ENCODE data around the gene ZCCHC24.
"Not testable (repeated sequence)": the region's sequence is repeated elsewhere in the genome, so short reads cannot be mapped to it uniquely, and the experiment has no call there.

Gene ZCCHC24

DNA sequence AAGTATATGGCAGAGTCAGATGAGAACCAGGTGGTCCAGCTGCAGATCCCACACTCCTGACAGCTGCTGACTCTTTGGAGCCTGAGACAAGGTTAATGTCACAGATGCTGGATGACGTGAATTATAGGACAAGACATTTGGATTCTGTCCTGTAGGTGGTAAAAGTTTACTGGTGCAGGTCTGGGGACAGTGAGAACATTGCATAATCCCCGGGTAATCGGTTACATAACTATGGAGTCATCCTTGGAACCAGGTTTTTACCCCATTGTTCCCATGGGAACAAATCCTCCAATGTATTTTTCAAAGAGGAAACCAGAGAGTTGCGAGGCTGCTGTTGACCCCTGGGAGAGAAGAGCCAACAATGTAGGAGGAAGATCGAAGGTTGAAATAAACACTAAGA, 27.5 kb upstream of the ZCCHC24 start:
- no peak for DNase-seq (ENCODE audit: low read depth in 2 of 2, low spot score in 1 of 2)

DNA sequence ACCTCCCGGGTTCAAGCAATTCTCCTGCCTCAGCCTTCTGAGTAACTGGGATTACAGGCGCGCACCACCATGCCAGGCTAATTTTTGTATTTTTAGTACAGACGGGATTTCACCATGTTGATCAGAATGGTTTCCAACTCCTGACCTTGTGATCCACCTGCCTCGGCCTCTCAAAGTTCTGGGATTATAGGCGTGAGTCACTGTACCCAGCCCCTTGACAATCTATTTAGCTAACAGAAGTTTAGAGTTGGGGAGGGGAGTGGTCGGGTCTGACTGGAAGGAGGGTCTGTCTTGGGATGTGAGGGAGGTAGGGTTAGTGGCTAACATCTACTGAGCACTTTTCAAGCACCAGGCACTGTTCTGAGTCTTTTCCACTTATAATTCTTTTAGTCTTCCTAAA, 27.0 kb upstream of the ZCCHC24 start:
- DNase-seq (ENCODE audit: low read depth in 2 of 2, low spot score in 1 of 2): no peak

DNA sequence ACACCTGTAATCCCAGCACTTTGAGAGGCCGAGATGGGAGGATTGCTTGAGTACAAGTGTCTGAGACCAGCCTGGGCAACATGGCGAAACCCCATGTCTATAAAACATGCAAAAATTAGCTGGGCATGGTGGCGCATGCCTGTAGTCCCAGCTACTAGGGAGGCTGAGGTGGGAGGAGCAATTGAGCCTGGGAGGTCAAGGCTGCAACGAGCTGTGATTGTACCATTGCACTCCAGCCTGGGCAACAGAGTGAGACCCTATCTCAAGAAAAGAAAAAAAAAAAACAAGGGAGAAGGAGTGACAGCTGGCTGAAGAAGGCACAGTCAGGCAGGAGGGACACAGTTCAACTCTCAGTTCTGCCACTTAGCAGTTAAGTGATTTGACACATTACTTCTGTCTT, 26.4 kb upstream of the ZCCHC24 start:
- no peak for DNase-seq (ENCODE audit: low read depth in 2 of 2, low spot score in 1 of 2)

DNA sequence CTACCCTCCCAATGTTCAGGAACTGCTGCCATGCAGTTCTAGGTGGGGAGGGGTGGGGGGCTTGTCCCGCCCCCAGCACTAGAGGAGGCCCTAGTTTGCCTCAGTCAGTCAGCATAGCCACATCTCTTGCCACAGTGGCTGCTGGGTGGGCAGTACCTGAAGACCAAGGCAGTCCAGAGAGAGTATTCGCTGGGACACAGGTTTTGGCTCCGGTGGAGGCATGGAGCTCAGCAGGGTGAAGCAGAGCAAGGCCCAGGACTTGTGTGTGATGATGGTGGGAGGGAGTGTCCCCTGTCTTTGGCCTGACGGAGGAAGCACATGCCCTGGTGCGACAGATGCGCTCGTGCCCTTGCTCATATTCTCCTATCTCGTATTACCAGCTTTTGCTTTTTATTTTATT, 24.7 kb upstream of the ZCCHC24 start:
- DNase-seq (ENCODE audit: low read depth in 2 of 2, low spot score in 1 of 2): no peak

DNA sequence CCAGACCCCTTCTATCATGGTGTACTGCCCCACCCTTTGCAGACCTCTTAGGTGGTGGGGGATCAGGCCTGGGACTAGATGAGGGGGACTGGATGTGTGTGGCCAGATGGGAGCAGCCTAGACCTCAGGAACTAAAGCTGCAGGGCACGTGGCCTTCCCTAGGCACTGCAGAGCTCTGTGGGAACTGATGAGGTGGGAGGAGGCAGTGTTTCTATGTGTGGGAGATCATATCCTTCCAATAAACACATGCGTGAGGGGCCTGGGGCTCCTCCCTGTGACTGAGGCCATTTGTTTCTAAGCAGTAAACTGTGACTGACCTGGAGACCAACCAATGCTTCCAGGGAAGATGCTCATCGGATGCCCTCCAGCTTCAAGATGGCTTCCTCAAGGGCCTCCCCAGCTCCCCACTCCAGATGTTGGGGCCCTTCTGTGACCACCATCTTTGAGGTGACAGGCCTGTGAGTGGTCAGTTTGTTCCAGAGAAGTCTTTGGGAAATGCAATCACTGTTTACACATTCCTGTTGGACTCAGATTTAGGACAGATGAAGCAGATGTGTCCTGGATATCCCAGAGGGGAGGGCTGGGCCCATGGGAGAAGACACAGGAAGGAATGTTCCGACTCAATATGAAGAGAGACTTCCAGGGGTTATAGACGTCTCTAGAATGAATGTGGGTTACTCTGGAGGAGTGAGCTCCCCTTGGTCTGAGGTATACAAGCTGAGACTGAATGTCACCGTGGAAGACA, 23.6 kb upstream of the ZCCHC24 start:
- no peak for DNase-seq (ENCODE audit: low read depth in 2 of 2, low spot score in 1 of 2)

DNA sequence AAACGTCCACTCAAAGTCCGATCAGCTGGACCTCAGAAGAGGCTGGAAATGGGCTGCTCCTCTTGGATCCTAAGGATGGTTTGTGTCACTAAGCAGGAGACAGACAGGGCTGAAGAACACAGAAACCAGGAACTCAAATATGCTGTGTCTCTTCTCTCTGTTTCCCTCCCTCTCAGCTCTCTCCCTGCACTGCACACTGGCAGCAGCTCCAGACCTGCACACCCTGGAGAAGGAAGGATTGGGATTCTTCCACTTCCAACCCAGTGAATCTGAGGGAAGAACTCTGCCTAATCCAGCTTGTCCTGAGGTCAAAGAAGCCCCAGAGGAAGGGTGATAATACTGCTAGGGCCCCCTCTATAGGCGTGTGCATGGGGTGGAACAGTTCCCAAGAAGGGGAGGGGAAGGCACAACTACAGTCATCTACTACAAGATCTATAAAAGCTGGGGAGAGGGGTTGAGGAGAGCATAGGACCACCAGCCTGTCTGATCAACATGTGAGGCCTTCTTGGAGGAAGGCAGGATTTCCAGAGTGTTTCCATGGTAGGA, 22.7 kb upstream of the ZCCHC24 start:
- DNase-seq (ENCODE audit: low read depth in 2 of 2, low spot score in 1 of 2): no peak

DNA sequence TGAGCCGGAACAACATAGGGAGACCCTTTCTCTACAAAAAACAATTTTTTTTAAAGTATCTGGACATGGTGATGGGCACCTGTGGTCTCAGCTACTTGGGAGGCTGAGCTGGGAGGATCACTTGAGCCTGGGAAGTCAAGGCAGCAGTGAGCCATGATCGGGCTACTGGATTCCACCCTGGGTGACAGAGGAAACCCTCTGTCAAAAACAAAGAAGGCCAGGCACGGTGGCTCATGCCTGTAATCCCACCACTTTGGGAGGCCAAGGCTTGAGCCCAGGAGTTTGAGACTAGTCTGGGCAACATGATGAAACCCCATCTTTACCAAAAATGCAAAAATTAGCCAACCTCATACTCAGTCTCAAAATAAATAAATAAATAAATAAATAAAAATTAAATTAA, 19.9 kb upstream of the ZCCHC24 start:
- DNase-seq (ENCODE audit: low read depth in 2 of 2, low spot score in 1 of 2): no peak

DNA sequence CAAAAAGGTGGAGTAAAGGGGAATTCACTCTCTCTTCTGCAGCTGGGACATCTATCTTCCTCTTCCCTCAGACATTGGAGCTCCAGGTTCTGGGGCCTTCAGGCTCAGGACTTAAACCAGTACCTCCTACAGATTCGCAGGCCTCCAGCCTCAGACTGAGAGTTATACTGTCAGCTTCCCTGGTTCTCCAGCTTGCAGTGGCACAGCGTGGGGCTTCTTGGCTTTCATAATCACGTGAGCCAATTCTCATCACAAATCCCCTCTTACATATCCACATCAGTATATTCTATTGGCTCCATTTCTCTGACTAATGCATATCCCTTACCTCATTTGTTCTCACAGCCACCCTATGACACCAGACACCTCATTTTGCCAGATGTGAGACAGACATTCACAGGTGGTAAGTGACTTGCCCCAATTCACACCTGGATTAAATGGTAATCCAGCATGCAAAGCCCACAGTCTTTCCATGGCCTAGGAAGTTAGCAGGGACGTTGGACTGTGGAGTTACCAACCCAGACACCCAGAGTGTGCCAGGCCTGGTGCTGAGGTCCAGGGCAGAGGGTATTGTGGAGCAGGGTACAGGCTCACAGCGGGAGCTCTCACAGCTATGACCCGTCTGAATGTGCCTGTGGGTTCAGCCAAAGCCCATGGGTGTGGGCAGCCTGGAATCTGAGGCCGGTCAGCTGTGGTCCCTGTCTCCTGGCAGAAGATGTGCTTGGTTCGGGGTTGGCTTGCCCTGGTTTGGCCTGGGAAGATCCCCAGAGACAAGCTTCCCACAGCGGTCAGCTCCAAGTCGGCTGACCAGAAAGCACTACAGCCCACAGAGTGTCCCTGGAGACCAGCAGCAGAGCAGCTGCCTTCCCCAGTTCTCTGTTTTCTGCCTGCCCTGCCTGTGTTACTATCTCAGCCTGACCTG, 18.4 kb upstream of the ZCCHC24 start:
- DNase-seq (ENCODE audit: low read depth in 2 of 2, low spot score in 1 of 2): no peak

DNA sequence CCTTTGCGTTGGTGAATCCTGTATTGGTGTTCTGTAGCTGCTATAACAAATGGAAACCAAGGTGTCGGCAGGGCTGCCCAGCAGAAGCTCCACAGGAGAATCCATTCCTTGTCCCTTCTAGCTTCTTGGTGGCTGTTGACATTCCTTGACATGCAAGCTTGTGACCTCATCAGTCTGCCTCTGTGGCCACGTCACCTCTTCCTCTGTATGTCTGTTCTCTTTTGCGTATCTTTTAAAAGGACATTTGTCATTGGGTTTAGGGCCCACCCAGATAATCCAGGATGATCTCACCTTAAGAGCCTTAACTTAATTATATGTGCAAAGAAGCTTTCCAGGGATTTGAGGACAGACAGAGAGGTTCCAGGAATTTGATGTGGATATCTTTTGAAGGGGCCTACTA, 15.3 kb upstream of the ZCCHC24 start:
- no peak for DNase-seq (ENCODE audit: low read depth in 2 of 2, low spot score in 1 of 2)

DNA sequence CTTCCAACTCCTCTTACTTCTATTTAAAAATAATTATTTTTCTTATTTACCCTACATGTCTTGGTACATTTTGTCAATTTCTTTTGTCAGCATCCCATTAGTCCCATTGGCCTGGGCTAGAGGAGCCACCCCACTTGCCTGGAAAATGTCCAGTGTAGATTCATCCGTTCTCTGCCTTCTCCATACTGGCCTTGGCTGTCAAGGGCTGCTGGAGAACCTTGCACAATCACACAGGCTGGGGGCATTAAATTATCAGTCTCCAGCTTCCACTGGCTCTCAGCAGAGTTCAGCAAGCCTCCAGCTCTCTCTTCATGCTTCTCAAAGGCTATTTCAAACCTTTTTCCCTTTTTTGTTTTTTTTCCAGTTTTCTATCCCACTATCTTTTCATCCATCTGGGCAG, 13.8 kb upstream of the ZCCHC24 start:
- no peak for DNase-seq (ENCODE audit: low read depth in 2 of 2, low spot score in 1 of 2)

DNA sequence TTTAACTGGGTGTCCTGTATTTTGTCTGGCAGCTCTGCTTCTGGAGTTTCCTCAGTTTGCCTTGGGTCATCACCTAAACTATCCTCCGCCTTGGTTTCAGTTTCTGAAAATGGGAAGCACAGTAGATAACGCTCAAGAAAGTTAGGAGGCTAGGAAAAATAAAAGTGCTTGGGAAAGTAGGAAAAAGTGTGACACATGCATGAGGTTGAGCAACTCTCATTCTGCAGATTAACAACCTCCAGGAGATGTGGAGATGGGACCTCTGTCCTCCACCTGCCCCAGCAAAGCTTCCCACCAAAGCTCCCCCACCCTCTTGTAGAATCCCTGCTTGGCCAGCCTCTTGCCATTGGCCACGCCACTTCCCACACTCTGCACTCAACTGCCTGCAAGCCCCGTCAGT, 13.1 kb upstream of the ZCCHC24 start:
- DNase-seq (ENCODE audit: low read depth in 2 of 2, low spot score in 1 of 2): no peak

DNA sequence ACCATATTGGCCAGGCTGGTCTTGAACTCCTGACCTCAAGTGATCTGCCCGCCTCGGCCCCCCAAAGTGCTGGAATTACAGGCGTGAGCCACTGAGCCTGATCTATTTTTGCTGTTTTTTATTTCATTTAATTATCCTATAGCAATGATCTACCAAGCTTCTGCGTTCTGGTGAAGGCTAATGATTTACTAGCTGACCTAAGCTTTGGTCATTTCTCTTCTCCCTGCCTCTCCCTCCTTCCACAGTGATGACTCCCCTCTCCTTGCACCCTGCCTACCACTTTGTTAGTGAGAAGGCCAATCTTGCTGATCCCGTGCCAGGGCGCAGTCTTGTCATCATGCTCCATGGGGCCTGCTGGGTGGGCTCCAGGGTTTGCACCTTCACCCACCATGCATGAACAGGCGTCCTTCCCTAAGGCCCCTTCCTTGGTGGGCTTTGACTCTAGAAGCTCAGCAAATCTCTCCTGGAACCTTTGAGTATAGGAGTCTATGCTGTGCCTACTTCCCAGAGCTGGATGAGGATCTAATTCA, 11.9 kb upstream of the ZCCHC24 start:
- DNase-seq (ENCODE audit: low read depth in 2 of 2, low spot score in 1 of 2): no peak

DNA sequence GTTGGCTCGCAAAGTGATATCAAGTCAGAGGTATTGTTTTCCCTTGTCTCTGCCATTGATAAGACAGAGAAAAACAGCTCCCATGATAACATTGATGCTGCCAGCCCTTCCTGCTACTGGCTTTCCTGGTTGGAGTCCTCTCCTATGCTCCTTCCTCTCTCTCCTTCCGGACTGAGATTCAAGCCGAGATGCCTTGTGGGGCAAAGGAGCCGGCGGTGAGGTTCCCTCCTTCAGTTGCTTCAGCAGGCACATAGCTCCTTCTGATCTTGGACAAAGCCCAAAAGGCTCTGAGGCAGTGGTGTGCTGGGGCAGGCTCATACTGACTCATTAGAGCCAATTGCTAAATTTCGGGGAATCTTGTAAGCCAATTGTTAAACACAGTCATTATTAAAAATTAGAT, 8.8 kb upstream of the ZCCHC24 start:
- no peak for DNase-seq (ENCODE audit: low read depth in 2 of 2, low spot score in 1 of 2)

DNA sequence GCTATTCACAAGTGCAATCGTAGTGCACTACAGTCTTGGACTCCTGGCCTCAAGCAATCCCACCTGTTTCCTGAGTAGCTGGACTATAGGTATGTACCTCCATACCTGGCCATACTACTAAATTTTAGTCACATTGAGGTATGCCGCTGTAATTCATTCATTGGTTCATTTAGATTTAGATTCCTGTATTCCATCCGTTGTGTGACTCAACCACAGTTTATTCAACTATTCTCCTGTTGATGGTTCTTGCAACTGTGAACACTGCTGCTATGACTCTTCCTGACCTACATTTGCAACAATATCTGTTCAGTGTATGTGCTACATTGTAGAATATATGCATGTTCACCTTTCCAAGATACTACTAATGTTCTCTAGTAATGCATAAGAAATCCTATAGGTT, 8.0 kb upstream of the ZCCHC24 start:
- no peak for DNase-seq (ENCODE audit: low read depth in 2 of 2, low spot score in 1 of 2)

DNA sequence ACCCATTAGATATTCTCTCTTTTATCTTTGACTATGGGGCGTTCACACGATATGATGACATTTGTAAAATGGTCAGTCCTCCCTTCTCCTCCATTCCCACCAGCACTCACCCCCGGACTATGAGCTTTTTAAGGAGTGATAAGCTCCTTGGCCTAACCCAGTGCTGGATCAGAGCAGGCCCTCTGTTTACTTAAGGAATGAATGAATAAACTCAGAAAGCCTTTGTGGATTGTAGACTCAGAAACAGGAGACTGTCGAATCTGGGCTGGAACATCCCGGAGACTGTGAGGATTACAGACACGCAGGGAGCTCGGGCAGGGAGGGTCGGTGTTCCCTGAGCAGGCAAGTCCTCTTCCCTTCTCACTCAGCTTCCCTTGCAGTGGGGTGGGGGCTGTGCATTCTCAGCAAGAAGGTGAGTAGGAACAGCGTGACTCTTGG, 6.8 kb upstream of the ZCCHC24 start:
- DNase-seq (ENCODE audit: low read depth in 2 of 2, low spot score in 1 of 2): no peak

DNA sequence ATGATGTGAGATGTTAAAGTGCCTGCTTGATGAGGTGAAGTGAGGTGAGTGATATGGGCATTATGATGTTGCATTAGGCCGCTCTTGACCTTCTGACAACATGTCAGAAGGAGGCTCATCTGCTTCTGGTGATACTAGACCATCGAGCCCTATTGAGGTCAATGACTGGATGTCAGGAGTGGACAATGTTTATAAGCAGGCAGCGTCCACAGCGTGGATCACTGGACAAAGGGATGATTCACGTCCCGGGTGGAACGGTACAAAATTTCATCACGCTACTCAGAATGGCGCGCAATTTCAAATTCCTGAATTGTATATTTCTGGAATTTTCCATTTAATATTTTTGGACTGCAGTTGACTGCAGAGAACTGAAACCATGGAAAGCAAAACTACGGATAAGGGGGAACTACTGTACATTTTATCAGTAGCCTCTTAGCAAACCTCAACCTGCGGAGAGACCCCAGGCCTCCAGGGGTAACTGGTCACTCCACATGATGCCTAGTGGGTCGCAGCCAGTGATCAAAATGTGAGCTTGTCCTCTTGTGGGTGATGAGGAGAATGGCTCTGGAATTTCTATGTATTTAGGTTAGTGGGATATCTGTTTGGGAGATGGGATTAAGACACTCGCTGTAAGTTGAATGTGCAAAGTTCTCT, 5.7 kb upstream of the ZCCHC24 start:
- DNase-seq (ENCODE audit: low read depth in 2 of 2, low spot score in 1 of 2): no peak

DNA sequence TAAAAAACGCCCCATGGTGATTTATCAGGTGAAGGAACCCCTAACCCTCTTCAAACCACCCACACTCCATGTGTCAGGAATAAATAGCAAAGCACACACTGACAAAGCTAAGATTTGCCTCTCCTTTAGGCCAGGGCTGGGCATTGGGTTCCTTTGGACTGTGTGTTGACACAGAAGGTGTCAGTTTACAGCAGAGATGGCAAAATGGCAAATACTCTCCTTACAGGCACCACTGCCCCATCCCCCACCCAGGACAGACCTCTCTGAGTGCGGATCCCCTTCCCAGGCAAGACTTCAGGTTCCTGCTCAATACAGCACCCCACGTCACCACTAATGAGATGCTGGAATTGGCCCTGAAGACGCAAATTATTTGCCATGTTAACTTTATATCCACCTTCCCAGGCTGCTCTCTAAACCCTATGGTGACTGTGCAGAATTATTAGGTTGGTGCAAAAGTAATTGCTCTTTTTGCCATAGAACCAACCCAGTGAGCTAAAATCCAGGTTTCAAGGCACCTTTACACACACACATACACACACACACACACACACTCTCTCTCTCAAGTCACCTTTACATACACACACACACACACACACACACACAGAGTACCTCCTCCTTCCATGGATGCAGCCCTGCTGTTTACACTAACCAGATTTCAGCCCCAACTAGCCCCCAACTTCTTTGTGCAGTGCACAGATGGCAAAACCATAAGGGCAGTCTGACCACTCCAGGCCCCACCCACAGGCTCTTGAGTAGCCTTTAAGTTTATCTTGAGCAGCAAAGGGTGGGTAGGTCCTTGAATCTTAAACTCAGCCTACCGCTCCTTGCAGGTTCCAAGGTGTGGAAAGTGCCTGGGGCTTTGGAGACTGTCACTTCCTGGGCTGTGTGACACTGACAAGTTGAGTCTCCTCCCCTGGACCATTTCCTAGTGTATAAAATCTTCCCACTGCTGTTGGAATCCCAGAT, 4.0 kb upstream of the ZCCHC24 start:
- no peak for DNase-seq (ENCODE audit: low read depth in 2 of 2, low spot score in 1 of 2)

DNA sequence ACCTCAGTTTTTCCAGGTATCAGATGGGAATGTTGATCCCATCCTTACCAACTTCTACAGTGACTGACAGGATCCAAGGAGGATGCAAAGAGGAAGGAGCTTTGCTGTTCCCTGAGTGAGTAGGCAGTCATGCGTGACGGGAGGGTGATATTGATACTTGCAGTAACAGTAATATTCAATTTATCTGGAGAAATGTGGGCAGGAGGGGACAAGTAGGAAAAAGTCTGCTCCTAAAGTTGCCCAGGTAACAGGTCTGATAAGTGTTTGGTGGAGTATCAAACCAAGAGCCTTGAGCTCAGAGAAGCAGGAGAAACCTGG, 3.3 kb upstream of the ZCCHC24 start:
- no peak for DNase-seq (ENCODE audit: low read depth in 2 of 2, low spot score in 1 of 2)

DNA sequence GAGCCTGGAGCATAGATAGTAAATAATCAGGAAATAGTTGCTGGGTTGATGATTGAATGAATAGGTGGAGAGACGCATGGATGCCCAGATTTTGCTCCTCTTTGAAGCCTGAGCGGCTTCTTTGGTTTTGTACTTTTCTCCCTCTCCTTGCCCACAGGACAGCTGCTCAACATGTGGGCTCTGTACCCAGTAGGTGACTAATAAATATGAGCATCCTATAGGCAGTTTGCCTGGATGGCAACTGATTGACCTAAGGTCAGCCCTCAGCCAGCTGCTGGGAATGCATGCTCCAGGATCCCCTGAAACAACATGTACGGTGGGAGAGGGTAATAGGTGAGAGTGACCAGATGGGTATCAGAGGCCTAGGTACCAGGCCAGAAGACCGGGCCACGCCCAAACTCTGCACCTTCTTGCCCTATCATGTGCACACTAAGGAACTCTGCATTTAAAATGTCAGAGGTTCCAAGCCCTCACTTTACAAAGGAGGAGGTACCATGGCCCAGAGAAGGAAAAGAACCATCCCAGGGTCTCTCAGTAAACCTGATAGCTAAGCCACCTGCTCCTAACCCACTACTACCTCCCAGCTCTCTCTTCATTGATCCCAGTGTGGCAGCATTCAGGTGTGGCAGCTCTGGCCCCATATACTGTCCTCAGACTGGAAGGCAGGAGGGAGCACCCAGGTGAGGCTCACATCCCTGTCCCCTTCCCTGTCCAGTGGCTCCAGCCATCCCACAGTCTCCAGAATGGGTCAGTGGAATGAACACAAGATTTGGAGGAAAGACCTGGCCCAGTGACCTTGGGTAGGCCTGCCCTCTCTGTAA, 2.7 kb upstream of the ZCCHC24 start:
- DNase-seq (ENCODE audit: low read depth in 2 of 2, low spot score in 1 of 2): no peak

DNA sequence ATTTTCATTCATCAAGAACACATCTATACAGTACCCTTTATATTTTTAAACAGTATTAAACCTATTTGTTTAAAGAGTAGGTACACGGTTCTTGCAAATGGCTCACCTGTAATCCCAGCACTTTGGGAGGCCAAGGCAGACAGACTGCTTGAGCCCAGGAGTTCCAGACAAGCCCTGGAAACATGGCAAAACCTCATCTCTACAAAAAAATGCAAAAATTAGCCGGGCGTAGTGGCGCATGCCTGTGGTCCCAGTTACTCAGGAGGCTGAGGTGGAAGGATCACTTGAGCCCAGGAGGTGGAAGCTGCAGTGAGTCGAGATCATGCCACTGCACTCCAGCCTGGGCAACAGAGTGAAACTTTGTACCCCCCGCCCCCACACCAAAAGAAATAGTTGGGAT, 1.8 kb upstream of the ZCCHC24 start:
- DNase-seq (ENCODE audit: low read depth in 2 of 2, low spot score in 1 of 2): not testable (repeated sequence)

Data from stimulated activated CD8-positive, alpha-beta memory T cell treated with anti-CD3 and anti-CD28 coated beads, Interleukin-4, amount 100 ng/mL, for 4 hours (primary cell).